COLO668 (cell line): ENCODE data around the gene ZNF497.
"Not testable (repeated sequence)": the region's sequence is repeated elsewhere in the genome, so short reads cannot be mapped to it uniquely, and the experiment has no call there.

Experiments
- DNase-seq: peaks from one replicate; lab custom pipeline; 2025; ENCODE audit not compliant: unreplicated experiment; lab: John Stamatoyannopoulos, UW

Gene ZNF497

GRCh38 chr19:58349590-58349989, 13.0 kb downstream of the ZNF497 start:
- no peak for DNase-seq

- not testable (repeated sequence) for DNase-seq
Measured at GRCh38 chr19:58348080-58348479, 14.5 kb downstream of the ZNF497 start.

GRCh38 chr19:58346961-58347929, 15.3 kb downstream of the ZNF497 start:
- DNase-seq: peak; percentile 75

- no peak for DNase-seq
Measured at GRCh38 chr19:58345558-58345957, 17.0 kb downstream of the ZNF497 start.

DNA sequence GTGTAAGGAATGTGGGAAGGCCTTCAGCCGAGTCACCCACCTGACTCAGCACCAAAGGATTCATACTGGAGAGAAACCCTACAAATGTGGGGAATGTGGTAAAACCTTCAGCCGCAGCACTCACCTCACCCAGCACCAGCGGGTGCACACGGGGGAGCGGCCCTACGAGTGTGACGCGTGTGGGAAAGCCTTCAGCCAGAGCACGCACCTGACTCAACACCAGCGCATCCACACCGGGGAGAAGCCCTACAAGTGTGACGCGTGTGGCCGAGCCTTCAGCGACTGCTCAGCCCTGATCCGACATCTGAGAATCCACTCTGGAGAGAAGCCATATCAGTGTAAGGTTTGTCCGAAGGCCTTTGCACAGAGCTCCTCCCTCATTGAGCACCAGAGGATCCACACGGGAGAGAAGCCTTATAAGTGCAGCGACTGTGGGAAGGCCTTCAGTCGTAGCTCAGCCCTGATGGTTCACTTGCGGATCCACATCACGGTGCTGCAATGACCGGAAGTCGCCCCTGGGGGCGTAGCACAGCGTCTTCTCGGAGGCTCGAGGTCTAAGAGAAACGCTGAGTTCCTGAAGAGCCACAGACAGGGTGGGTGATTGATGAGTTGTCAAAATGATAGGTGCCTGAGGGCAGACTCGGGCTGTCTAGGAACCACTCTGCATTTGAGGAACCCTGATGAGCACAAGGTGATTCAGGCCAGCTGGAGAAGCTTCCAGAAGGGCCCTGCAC, 23.6 kb downstream of the ZNF497 start:
- DNase-seq: no peak

DNA sequence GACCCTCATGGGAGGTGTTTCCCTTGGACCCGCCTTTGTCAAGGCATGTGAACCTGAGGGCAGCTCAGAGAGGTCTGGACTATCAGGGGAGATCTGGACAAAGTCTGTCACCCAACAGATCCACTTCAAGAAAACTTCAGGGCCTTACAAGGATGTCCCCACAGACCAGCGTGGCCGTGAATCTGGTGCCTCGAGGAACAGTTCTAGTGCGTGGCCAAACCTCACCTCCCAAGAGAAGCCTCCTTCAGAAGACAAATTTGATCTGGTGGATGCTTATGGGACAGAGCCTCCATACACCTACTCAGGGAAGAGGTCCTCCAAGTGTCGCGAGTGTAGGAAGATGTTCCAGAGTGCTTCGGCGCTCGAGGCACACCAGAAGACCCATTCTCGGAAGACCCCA, 24.2 kb downstream of the ZNF497 start:
- DNase-seq: no peak

DNA sequence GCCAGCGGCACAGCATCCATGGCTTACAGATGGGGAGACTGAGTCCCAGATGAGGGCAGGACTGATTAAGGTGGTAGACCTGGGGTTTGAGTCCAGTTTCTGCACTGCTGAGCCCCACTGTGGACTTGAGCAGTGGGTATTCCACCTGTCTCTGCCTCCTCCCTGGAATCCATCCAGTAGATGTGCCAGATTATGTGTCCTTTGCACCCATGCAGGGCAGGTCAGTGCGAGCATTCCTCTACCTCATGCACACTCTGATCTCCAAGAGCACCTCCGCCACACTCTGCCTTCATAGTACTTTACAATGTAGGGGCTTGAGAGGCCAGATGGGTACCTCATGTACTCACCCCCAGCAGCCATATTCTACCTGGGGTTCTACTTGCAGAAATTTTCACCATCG, 25.7 kb downstream of the ZNF497 start:
- DNase-seq: no peak

DNA sequence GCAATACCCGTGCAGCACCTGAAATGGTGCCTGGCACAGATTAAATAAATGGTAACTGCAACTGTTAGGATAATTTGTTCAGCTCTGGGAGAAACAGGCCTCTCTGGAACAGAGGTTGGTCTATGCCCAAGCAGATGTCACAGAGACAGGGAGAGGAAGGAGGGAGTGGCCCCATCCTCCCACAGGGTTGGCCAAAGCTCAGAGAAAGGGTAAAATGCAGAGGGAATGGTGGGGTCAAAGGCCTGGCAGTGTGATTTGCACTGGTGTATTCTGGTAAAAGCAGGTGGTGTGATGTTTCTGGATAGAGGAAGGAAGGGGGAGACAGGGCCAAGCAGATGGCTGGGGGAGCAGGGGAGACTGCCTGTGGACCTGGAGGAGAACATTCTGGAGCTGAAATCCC, 26.3 kb downstream of the ZNF497 start:
- DNase-seq: no peak

- no peak for DNase-seq
Measured at GRCh38 chr19:58335630-58336029, 26.9 kb downstream of the ZNF497 start.

DNA sequence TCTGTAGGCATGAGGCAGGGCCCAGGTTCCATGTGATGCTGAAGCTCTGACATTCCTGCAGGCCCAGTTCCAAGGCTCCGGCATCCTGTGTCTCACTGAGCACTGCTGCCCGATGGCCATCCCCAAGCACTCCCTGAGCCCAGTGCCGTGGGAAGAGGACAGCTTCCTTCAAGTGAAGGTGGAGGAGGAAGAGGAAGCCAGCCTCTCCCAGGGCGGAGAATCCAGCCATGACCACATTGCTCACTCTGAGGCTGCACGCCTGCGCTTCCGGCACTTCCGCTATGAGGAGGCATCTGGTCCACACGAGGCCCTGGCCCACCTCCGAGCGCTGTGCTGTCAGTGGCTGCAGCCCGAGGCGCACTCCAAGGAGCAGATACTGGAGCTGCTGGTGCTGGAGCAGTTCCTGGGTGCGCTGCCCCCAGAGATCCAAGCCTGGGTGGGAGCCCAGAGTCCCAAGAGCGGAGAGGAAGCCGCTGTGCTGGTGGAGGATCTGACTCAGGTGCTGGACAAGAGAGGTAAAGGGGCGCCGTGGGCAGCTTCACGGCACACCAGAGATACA, 27.8 kb downstream of the ZNF497 start:
- DNase-seq: no peak

- no peak for DNase-seq
Measured at GRCh38 chr19:58332697-58333096, 29.9 kb downstream of the ZNF497 start.

DNA sequence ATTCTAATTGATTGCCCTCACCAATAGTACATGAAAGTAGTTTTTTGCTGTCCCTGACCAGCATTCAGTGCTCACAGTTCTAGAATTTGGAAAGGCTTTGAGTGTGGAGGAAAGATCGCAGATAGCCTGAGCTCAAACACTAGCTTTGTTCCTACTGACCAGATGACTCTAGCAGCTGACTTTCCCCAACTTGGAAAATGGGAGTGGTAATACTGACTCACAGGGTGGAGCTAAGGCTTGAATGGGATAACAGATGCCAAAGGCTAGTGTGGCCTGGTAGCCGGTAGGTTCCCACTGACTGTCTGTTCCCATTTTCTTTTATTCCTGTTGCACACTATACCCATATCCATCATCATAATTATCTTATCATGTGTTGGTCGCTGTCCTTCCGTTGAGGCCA, 32.1 kb downstream of the ZNF497 start:
- no peak for DNase-seq

GRCh38 chr19:58328999-58329398, 33.6 kb downstream of the ZNF497 start:
- DNase-seq: peak; percentile 13

DNA sequence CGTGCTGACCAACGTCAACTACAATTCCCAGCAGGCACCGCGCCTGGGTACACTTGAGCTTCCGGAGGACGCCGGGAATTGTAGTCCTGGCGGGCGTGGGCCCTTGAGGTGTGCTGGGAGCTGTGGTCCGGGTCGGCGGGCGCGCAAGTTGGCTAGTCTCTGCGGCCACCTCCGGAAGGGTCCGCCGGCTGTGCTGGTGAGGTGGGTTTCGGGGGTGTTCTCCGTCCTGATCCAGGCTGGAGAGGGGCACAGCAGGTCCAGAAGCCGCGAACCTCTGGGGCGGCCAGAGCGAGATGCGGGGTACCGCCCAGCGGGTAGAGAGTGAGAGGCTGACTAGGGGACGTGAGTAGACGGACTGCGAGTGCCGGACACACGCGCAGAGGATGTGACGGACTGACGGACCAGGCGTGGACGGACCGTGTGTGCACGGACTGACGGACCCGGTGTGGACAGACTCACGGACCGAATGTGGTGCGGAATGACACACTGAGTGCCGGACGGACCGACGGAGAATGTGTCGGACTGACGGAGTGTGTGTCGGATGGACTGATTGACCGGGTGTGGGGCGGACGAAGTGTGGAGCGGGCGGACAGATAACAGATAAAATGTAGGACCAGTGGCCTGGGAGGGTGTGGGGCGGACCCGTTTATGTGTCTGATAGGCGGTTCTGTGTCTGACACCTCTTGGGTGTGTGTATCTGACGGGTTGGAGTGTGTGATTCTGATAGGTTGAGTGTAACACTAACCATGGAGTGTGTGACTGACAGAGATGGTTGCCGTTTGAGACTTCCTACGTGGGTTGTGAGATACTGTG, 35.4 kb downstream of the ZNF497 start, which contains the start of gene ZSCAN22:
Gene ZSCAN22, plus strand, starts transcription at position 81 of the 813 bp plus-strand sequence. CDS start 7,809 bp downstream, outside the sequence.
- DNase-seq: peak; percentile 97

DNA sequence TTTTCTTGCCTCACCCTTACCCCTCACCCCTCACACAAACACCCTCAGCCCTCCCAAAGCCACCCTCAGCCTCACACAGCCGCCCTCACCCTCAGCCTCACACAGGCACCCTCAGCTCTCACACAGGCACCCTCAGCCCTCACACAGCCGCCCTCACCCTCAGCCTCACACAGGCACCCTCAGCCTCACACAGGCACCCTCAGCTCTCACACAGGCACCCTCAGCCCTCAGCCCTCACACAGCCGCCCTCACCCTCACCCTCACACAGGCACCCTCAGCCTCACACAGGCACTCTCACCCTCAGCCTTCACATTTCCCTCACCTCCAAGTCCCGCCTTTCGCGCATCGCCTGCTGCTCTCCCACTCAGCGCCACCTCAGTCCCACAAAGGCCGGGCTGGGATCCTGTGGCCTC, 36.0 kb downstream of the ZNF497 start:
- DNase-seq: no peak

DNA sequence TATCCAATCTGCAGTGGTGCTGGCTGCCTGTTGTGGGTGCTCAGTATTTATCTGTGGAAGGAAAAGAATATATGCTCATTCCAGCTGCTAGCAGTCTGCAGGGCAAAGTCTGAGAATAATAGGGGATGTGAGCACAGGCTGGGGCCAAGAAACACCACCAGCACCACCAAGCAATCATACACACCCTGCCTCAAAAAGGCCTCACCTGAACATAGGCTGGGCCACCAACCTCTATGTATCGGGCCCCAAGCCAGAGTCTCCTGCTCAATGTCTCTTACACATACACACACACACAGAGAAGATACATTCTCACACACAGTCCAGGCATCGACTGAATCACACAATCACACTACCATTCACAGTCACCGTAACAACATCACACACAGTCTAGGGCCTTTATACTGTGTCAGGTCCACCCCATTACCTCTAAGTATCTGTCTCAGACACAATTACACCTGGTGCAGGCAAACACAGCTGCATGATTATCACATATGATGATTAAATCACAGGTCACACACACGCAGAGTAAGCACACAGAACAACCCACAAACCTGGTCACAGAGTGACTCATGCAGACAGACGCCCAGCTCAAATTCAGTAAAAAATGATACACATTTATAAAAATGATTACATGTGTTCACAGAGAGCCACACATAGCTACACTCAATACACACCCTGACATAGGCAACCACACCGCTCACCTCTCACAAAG, 37.1 kb downstream of the ZNF497 start:
- DNase-seq: peak; percentile 50

DNA sequence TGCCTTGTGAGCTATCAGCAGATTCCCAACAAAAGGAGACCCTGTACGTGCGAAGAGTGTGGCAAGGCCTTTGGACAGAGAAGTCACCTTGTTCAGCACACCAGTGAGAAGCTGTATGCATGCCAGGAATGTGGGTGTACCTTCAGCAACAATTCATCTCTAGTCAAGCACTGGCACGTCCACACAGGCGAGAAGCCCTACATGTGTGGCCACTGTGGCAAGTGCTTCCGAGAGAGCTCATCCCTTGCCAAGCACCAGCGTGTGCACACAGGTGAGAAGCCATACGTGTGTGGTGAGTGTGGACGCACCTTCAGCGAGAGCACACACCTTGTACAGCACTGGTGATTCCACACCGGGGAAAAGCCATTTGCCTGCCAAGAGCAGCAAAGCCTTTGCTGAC, 43.3 kb downstream of the ZNF497 start:
- no peak for DNase-seq

DNA sequence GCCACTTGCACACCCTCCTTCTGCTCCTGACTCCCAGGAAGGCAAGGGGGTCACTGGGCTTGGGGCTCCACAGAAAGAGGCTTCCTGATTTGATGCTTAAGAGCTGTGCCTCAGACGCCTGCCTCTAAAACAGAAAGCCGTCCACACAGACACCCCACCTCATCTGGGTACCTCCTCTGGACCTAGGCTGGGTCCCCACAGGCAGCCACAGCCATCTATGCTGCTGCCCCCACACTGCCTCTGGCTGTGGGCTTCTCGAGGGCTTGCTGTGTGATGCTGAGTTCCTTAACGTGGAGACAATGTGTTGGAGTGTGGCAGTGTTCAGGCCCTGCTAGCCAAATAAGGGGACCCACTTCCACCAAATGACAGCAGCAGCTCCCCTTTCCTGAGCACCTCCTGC, 44.3 kb downstream of the ZNF497 start:
- DNase-seq: no peak

DNA sequence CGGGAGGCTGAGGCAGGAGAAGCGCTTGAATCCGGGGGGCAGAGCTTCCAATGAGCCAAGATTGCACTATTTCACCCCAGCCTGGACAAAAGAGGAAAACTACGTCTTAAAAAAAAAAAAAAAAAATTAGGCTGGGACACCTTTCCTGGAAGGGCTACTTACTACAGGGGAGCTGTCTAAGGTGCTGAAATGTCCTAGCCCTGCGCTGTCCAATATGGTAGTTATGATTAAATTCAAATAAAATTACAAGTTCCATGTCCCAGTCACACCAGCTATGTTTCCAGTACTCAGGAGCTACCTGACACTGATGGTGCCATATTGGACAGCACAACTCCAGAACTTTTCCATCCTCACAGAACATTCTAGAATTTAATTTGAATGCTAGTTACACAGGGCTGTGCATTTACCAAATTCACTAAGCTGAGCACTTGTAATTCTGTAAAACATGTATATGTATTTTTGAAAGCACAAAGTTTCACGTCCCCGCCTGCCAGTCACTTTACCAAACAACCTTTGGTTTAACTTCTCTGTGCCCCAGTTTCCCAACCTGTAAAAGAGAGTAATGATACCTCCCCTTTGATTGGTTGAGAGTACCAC, 45.0 kb downstream of the ZNF497 start:
- no peak for DNase-seq

- no peak for DNase-seq
Measured at GRCh38 chr19:58315580-58315979, 47.0 kb downstream of the ZNF497 start.
